Measurements from ENCODE around the gene SH3D19.

Gene SH3D19

DNA sequence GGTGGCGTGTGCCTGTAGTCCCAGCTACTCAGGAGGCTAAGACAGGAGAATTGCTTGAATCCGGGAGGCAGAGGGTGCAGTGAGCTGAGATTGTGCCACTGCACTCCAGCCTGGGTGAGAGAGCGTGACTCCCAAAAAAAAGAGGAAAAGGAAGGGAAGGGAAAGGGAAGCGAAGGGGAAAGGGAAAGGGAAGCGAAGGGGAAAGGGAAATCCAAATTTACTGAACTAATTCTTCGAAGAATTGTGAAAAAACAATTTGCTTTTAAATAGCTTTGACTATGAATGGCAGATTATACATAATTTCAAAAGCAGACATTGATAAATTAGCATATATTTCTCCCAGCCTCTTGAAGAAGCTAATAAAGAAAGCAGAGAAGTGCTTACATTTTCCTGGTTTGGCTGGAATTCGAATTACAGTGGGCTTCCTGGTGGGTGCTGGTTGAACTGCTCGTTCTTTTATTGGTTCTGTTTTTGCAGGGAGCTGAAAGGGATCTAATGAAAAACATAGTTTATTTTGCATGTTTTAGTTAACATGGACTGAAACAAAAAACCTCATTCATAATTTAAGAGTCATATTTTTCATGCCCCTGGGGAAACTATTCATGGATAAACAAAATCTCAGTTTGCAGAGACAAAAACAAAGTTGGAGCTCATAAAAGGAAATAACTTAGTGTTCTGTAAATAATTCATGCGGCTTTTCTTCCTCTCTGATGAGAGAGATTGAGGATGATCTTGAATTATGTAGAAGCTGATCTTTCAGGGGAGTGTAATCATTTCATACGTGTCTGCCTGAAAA is 160.0 kb downstream of the SH3D19 start:
- Histone ChIP-seq H3K4me3 (ENCODE audit: low read length) (no peak overlapping the region), H3K4me1 (ENCODE audit: low read length) (no peaks in the 10 kb centered on the region), H3K9me3 (ENCODE audit: insufficient read depth, low read length) (no peaks in the 10 kb centered on the region), H4K20me1 (ENCODE audit: insufficient read depth, low read length) (no peaks in the 10 kb centered on the region), H3K79me2 (ENCODE audit: low read length) (no peaks in the 10 kb centered on the region), H3K27me3 (ENCODE audit: low read depth, low read length) (no peaks in the 10 kb centered on the region), H3K36me3 (replicated peaks; ENCODE audit: low read depth, low read length) (no peaks in the 10 kb centered on the region), H3K4me2 (ENCODE audit: low read length) (no peak overlapping the region), H3K9ac (ENCODE audit: low read length) (no peak overlapping the region), H2AFZ (ENCODE audit: low read depth, low read length) (no peak overlapping the region), H3K27ac (ENCODE audit: low read length) (no peak overlapping the region)
- no peak for TF ChIP-seq EZH2phosphoT487 (IDR thresholded peaks at IDR 0.05; ENCODE audit: low read depth)
- TF ChIP-seq, protein P1, sequence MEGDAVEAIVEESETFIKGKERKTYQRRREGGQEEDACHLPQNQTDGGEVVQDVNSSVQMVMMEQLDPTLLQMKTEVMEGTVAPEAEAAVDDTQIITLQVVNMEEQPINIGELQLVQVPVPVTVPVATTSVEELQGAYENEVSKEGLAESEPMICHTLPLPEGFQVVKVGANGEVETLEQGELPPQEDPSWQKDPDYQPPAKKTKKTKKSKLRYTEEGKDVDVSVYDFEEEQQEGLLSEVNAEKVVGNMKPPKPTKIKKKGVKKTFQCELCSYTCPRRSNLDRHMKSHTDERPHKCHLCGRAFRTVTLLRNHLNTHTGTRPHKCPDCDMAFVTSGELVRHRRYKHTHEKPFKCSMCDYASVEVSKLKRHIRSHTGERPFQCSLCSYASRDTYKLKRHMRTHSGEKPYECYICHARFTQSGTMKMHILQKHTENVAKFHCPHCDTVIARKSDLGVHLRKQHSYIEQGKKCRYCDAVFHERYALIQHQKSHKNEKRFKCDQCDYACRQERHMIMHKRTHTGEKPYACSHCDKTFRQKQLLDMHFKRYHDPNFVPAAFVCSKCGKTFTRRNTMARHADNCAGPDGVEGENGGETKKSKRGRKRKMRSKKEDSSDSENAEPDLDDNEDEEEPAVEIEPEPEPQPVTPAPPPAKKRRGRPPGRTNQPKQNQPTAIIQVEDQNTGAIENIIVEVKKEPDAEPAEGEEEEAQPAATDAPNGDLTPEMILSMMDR (IDR thresholded peaks at IDR 0.05; ENCODE audit: low read depth, low read length): no peak

- H3K27me3 ChIP-seq (ENCODE audit: low read depth, low read length): no peaks in the 10 kb centered on the region
- no peaks in the 10 kb centered on the region for H3K36me3 ChIP-seq (replicated peaks; ENCODE audit: low read depth, low read length)
- no peak overlapping the region for H3K4me2 ChIP-seq (ENCODE audit: low read length)
- H3K9ac ChIP-seq (ENCODE audit: low read length): no peak overlapping the region
- H3K4me1 ChIP-seq (ENCODE audit: low read length): no peaks in the 10 kb centered on the region
- no peak overlapping the region for H2AFZ ChIP-seq (ENCODE audit: low read depth, low read length)
- H3K79me2 ChIP-seq (ENCODE audit: low read length): no peaks in the 10 kb centered on the region
- H3K9me3 ChIP-seq (ENCODE audit: insufficient read depth, low read length): no peaks in the 10 kb centered on the region
- H3K27ac ChIP-seq (ENCODE audit: low read length): no peak overlapping the region
- H4K20me1 ChIP-seq (ENCODE audit: insufficient read depth, low read length): no peaks in the 10 kb centered on the region
- H3K4me3 ChIP-seq (ENCODE audit: low read length): no peak overlapping the region
- TF ChIP-seq, protein P1 (IDR thresholded peaks at IDR 0.05; ENCODE audit: low read depth, low read length): no peak
- no peak for TF ChIP-seq EZH2phosphoT487 (IDR thresholded peaks at IDR 0.05; ENCODE audit: low read depth)
These were observed 161.6 kb downstream of the SH3D19 start for GRCh38 chr4:151163855-151164254.

DNA sequence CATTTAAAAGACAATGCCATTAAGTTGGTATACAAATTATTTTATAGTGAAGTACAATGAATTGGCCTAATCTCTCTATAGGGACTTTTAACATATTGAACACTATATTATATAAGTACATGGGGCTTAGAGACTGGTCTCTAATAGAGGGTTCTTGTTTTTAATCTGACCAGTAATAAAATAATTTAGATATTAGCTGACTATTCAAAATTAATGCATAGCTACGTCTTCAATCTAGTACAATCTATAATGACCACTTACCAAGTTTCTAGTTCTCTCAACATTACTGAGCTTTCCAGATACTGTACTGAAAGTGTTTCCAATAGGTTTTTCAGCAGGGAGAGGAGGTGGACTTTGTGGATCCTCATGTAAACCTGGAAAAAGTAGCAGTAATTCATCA is 166.4 kb downstream of the SH3D19 start:
- TF ChIP-seq EZH2phosphoT487 (IDR thresholded peaks at IDR 0.05; ENCODE audit: low read depth): no peak
- TF ChIP-seq, protein P1 (IDR thresholded peaks at IDR 0.05; ENCODE audit: low read depth, low read length): no peak
- no peak overlapping the region for H3K27ac ChIP-seq (ENCODE audit: low read length)
- H3K9me3 ChIP-seq (ENCODE audit: insufficient read depth, low read length): no peaks in the 10 kb centered on the region
- H2AFZ ChIP-seq (ENCODE audit: low read depth, low read length): no peak overlapping the region
- no peaks in the 10 kb centered on the region for H3K27me3 ChIP-seq (ENCODE audit: low read depth, low read length)
- H3K4me3 ChIP-seq (ENCODE audit: low read length): no peak overlapping the region
- no peaks in the 10 kb centered on the region for H3K36me3 ChIP-seq (replicated peaks; ENCODE audit: low read depth, low read length)
- H4K20me1 ChIP-seq (ENCODE audit: insufficient read depth, low read length): no peaks in the 10 kb centered on the region
- H3K4me1 ChIP-seq (ENCODE audit: low read length): no peaks in the 10 kb centered on the region
- no peaks in the 10 kb centered on the region for H3K79me2 ChIP-seq (ENCODE audit: low read length)
- H3K4me2 ChIP-seq (ENCODE audit: low read length): no peak overlapping the region
- H3K9ac ChIP-seq (ENCODE audit: low read length): no peak overlapping the region

GRCh38 chr4:151157543-151157942 is 167.9 kb downstream of the SH3D19 start:
- TF ChIP-seq, protein P1 (IDR thresholded peaks at IDR 0.05; ENCODE audit: low read depth, low read length): no peak
- TF ChIP-seq EZH2phosphoT487 (IDR thresholded peaks at IDR 0.05; ENCODE audit: low read depth): no peak
- no peak overlapping the region for H3K9ac ChIP-seq (ENCODE audit: low read length)
- H3K36me3 ChIP-seq (replicated peaks; ENCODE audit: low read depth, low read length): no peaks in the 10 kb centered on the region
- H4K20me1 ChIP-seq (ENCODE audit: insufficient read depth, low read length): no peaks in the 10 kb centered on the region
- H3K4me3 ChIP-seq (ENCODE audit: low read length): no peak overlapping the region
- no peak overlapping the region for H2AFZ ChIP-seq (ENCODE audit: low read depth, low read length)
- no peaks in the 10 kb centered on the region for H3K4me1 ChIP-seq (ENCODE audit: low read length)
- no peaks in the 10 kb centered on the region for H3K79me2 ChIP-seq (ENCODE audit: low read length)
- no peak overlapping the region for H3K4me2 ChIP-seq (ENCODE audit: low read length)
- H3K27ac ChIP-seq (ENCODE audit: low read length): no peak overlapping the region
- H3K27me3 ChIP-seq (ENCODE audit: low read depth, low read length): no peaks in the 10 kb centered on the region
- no peaks in the 10 kb centered on the region for H3K9me3 ChIP-seq (ENCODE audit: insufficient read depth, low read length)

Data from OCI-LY3 (cell line).